Skeletal muscle satellite cell (primary cell): Measurements from ENCODE around the gene FANCC.
A peak's percentile ranks its signal among the peaks of the same experiment; 100 is the strongest.
"Not testable (repeated sequence)": the region's sequence is repeated elsewhere in the genome, so short reads cannot be mapped to it uniquely, and the experiment has no call there.

Source experiments
- H3K27me3 ChIP-seq: 2 replicates; pipeline ENCODE4 v1.7.0; 2013; ENCODE audit warnings: low read length; ENCODE audit not compliant: control insufficient read depth, insufficient read depth
- H3K36me3 ChIP-seq: 2 replicates; pipeline ENCODE4 v1.7.0; 2013; ENCODE audit warnings: mild to moderate bottlenecking, control low read depth, low read length; ENCODE audit not compliant: insufficient read depth
- H3K4me1 ChIP-seq: 2 replicates; pipeline ENCODE4 v1.7.0; 2013; ENCODE audit warnings: low read length; ENCODE audit not compliant: control insufficient read depth, insufficient read depth
- H3K4me2 ChIP-seq: 2 replicates; pipeline ENCODE4 v1.7.0; 2013; ENCODE audit warnings: mild to moderate bottlenecking, low read length
- H3K4me3 ChIP-seq: 2 replicates; pipeline ENCODE4 v1.7.0; 2013; ENCODE audit warnings: low read length
- H3K9ac ChIP-seq: 2 replicates; pipeline ENCODE4 v1.7.0; 2013; ENCODE audit warnings: mild to moderate bottlenecking, low read depth, low read length, moderate library complexity
- H3K9me3 ChIP-seq: replicated peaks from 2 replicates; pipeline ENCODE4 v1.7.0; 2013; ENCODE audit warnings: mild to moderate bottlenecking, control low read depth, low read length

FANCC gene

GRCh38 chr9:95302479-95302878, 15.0 kb downstream of the FANCC start:
- H3K9me3 ChIP-seq, result no peaks in the 10 kb centered on the region
- H3K4me2 ChIP-seq, result no peak overlapping the region
- H3K27me3 ChIP-seq, result no peaks in the 10 kb centered on the region
- no peak overlapping the region for H3K4me3 ChIP-seq
- H3K36me3 ChIP-seq, result no peaks in the 10 kb centered on the region
- no peak overlapping the region for H3K9ac ChIP-seq
- peaks cover 19% of the 10 kb centered on the region for H3K4me1 ChIP-seq

DNA sequence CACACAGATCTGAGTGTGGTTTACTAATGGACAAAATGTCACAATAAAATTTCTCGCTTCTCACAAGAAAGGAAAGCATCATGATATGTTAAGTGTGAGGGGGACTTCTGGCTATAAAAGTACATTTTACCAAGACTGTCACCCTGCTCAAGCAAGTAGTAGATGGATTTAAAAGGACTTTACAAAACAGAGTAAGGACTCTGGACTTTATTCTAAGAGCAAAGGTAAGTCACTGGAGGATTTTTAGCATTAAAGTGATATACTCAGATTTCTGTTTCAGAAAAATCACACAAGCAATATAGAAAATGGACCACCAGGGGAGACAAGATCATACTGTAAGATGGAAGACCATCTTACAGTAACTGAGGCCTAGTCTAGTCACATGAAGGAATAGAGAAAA, 19.7 kb downstream of the FANCC start:
- Histone ChIP-seq H3K27me3 (no peaks in the 10 kb centered on the region), H3K4me2 (no peak overlapping the region), H3K4me3 (no peak overlapping the region), H3K36me3 (no peaks in the 10 kb centered on the region), H3K9ac (no peak overlapping the region), H3K9me3 (no peaks in the 10 kb centered on the region), H3K4me1 (peaks cover 9% of the 10 kb centered on the region)

GRCh38 chr9:95297316-95297715, 20.2 kb downstream of the FANCC start:
- no peaks in the 10 kb centered on the region for H3K9me3 ChIP-seq
- H3K4me3 ChIP-seq, result no peak overlapping the region
- H3K9ac ChIP-seq, result no peak overlapping the region
- H3K27me3 ChIP-seq, result no peaks in the 10 kb centered on the region
- H3K4me1 ChIP-seq, result peaks cover 9% of the 10 kb centered on the region
- no peaks in the 10 kb centered on the region for H3K36me3 ChIP-seq
- H3K4me2 ChIP-seq, result peak overlapping the region; percentile 41

- Histone ChIP-seq H3K4me3 (no peak overlapping the region), H3K27me3 (no peaks in the 10 kb centered on the region), H3K9me3 (no peaks in the 10 kb centered on the region), H3K4me2 (peak overlapping the region; percentile 41), H3K9ac (no peak overlapping the region), H3K4me1 (peaks cover 9% of the 10 kb centered on the region), H3K36me3 (no peaks in the 10 kb centered on the region)
Measured at GRCh38 chr9:95296761-95297160, 20.7 kb downstream of the FANCC start.

GRCh38 chr9:95293296-95293695, 24.2 kb downstream of the FANCC start:
- not testable (repeated sequence) for H3K4me2 ChIP-seq, H3K9me3 ChIP-seq, H3K4me1 ChIP-seq, H3K4me3 ChIP-seq, H3K9ac ChIP-seq, H3K36me3 ChIP-seq, H3K27me3 ChIP-seq

GRCh38 chr9:95292226-95292625, 25.3 kb downstream of the FANCC start:
- Histone ChIP-seq H3K4me2 (no peak overlapping the region), H3K9ac (no peak overlapping the region), H3K4me3 (no peak overlapping the region), H3K4me1 (peaks cover 4% of the 10 kb centered on the region), H3K27me3 (no peaks in the 10 kb centered on the region), H3K36me3 (no peaks in the 10 kb centered on the region), H3K9me3 (no peaks in the 10 kb centered on the region)

- Histone ChIP-seq H3K4me2 (no peak overlapping the region), H3K9ac (no peak overlapping the region), H3K4me3 (no peak overlapping the region), H3K4me1 (peaks cover 8% of the 10 kb centered on the region), H3K36me3 (no peaks in the 10 kb centered on the region), H3K27me3 (no peaks in the 10 kb centered on the region), H3K9me3 (no peaks in the 10 kb centered on the region)
Measured at GRCh38 chr9:95286151-95286550, 31.4 kb downstream of the FANCC start.

GRCh38 chr9:95285307-95285706, 32.2 kb downstream of the FANCC start:
- no peak overlapping the region for H3K4me3 ChIP-seq
- H3K9ac ChIP-seq, result no peak overlapping the region
- H3K36me3 ChIP-seq, result no peaks in the 10 kb centered on the region
- H3K9me3 ChIP-seq, result no peaks in the 10 kb centered on the region
- H3K4me2 ChIP-seq, result no peak overlapping the region
- no peaks in the 10 kb centered on the region for H3K27me3 ChIP-seq
- peaks cover 8% of the 10 kb centered on the region for H3K4me1 ChIP-seq

GRCh38 chr9:95284162-95285080, 33.1 kb downstream of the FANCC start:
- Histone ChIP-seq H3K9me3 (no peaks in the 10 kb centered on the region), H3K4me3 (no peak overlapping the region), H3K4me2 (no peak overlapping the region), H3K9ac (no peak overlapping the region), H3K27me3 (no peaks in the 10 kb centered on the region), H3K36me3 (no peaks in the 10 kb centered on the region), H3K4me1 (peaks cover 8% of the 10 kb centered on the region)

DNA sequence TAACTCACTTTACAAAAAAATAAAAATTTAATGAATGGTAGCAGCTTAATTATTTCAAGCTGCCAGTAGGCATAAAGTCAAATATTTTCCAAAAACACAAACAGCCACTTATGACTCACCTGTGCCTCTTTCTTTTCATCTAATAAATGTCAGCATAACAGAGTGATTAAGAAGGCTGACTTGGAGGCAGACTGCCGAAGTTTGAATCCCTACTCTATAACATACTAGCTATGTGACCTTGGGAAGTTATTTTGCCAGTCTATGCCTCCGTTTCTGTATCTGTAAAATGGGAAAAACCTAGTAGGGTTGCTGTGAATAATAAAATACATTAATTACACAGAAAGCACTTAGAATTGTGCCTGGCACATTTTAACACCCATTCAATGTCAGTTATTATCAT, 33.8 kb downstream of the FANCC start:
- H3K4me2 ChIP-seq, result no peak overlapping the region
- no peaks in the 10 kb centered on the region for H3K36me3 ChIP-seq
- peaks cover 8% of the 10 kb centered on the region for H3K4me1 ChIP-seq
- H3K9ac ChIP-seq, result no peak overlapping the region
- H3K4me3 ChIP-seq, result no peak overlapping the region
- no peaks in the 10 kb centered on the region for H3K9me3 ChIP-seq
- H3K27me3 ChIP-seq, result no peaks in the 10 kb centered on the region

DNA sequence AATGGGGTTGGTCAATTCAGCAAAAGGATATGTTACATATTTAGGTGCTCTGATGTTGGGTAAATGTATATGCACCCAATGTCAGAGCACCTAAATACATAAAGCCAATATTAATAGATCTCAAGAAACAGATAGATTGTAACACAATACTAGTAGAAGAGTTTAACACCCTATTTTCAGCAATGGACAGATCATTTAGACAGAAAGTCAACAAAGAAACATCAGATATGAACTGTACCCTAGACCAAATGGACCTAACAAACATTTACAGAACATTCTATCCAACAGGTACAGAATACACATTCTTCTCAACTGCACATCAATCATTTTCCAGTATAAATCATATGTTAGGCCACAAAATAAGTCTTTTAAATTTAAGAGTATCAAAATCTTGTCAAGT, 35.2 kb downstream of the FANCC start:
- Histone ChIP-seq H3K36me3 (no peaks in the 10 kb centered on the region), H3K9me3 (no peaks in the 10 kb centered on the region), H3K27me3 (no peaks in the 10 kb centered on the region)

GRCh38 chr9:95280745-95281144, 36.8 kb downstream of the FANCC start:
- Histone ChIP-seq H3K27me3 (no peaks in the 10 kb centered on the region), H3K4me2 (no peak overlapping the region), H3K4me1 (peaks cover 8% of the 10 kb centered on the region), H3K36me3 (no peaks in the 10 kb centered on the region), H3K4me3 (no peak overlapping the region), H3K9ac (no peak overlapping the region), H3K9me3 (no peaks in the 10 kb centered on the region)

More for the DNA sequence above, 35.2 kb downstream of the FANCC start:
- no peak overlapping the region for H3K9ac ChIP-seq
- no peak overlapping the region for H3K4me3 ChIP-seq
- no peak overlapping the region for H3K4me2 ChIP-seq
- peaks cover 8% of the 10 kb centered on the region for H3K4me1 ChIP-seq
